SK-N-SH (cell line): ENCODE results near the gene ABLIM1.

Experiments
- FOXM1 ChIP-seq: IDR thresholded peaks from 2 replicates; pipeline ENCODE4 v1.4.0; 2012; ENCODE audit warnings: low read depth, mild to moderate bottlenecking
- JUND ChIP-seq: IDR thresholded peaks from 2 replicates; pipeline ENCODE4 v1.4.0; 2012
- TF ChIP-seq, protein P1 (sequence below): IDR thresholded peaks from 2 replicates; pipeline ENCODE4 v1.4.0; 2012; ENCODE audit warnings: low read depth, borderline replicate concordance
- TF ChIP-seq, protein P2 (sequence below): fragments of 200-600 bp; sonication (generic); IDR thresholded peaks from 2 replicates; pipeline ENCODE4 v1.6.1; 2017; ENCODE audit warnings: antibody characterized with exemption, mild to moderate bottlenecking, moderate library complexity

GRCh38 chr10:114556236-114557122 is 101.6 kb downstream of the ABLIM1 start:
- TF ChIP-seq FOXM1: no peak
- TF ChIP-seq, protein P1, sequence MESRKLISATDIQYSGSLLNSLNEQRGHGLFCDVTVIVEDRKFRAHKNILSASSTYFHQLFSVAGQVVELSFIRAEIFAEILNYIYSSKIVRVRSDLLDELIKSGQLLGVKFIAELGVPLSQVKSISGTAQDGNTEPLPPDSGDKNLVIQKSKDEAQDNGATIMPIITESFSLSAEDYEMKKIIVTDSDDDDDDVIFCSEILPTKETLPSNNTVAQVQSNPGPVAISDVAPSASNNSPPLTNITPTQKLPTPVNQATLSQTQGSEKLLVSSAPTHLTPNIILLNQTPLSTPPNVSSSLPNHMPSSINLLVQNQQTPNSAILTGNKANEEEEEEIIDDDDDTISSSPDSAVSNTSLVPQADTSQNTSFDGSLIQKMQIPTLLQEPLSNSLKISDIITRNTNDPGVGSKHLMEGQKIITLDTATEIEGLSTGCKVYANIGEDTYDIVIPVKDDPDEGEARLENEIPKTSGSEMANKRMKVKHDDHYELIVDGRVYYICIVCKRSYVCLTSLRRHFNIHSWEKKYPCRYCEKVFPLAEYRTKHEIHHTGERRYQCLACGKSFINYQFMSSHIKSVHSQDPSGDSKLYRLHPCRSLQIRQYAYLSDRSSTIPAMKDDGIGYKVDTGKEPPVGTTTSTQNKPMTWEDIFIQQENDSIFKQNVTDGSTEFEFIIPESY: no peak
- TF ChIP-seq, protein P2, sequence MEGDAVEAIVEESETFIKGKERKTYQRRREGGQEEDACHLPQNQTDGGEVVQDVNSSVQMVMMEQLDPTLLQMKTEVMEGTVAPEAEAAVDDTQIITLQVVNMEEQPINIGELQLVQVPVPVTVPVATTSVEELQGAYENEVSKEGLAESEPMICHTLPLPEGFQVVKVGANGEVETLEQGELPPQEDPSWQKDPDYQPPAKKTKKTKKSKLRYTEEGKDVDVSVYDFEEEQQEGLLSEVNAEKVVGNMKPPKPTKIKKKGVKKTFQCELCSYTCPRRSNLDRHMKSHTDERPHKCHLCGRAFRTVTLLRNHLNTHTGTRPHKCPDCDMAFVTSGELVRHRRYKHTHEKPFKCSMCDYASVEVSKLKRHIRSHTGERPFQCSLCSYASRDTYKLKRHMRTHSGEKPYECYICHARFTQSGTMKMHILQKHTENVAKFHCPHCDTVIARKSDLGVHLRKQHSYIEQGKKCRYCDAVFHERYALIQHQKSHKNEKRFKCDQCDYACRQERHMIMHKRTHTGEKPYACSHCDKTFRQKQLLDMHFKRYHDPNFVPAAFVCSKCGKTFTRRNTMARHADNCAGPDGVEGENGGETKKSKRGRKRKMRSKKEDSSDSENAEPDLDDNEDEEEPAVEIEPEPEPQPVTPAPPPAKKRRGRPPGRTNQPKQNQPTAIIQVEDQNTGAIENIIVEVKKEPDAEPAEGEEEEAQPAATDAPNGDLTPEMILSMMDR: no peak
- TF ChIP-seq JUND: no peak
